Nephron (organoid): Measurements from ENCODE around the gene POLL.

Source experiments
- H3K27ac Mint-ChIP-seq, 3 experiments: 2 replicates each; pipeline ENCODE4 v1.8.0; 2020; ENCODE audit warnings: mixed read lengths in 3 of 3, mild to moderate bottlenecking in 2 of 3, moderate library complexity in 1 of 3
- H3K27me3 Mint-ChIP-seq: 2 replicates; pipeline ENCODE4 v1.8.0; 2021; ENCODE audit warnings: low read depth, mild to moderate bottlenecking, moderate library complexity, mixed read lengths
- H3K36me3 Mint-ChIP-seq: 2 replicates; pipeline ENCODE4 v1.8.0; 2020; ENCODE audit warnings: low read depth, mixed read lengths
- H3K4me1 Mint-ChIP-seq: 2 replicates; pipeline ENCODE4 v1.8.0; 2020; ENCODE audit warnings: mixed read lengths
- H3K4me3 Mint-ChIP-seq, 3 experiments: 2 replicates each; pipeline ENCODE4 v1.8.0; 2020; ENCODE audit warnings: mild to moderate bottlenecking in 3 of 3, mixed read lengths in 3 of 3, moderate library complexity in 2 of 3
- H3K9me3 Mint-ChIP-seq: 2 replicates; pipeline ENCODE4 v1.8.0; 2020; ENCODE audit warnings: mixed read lengths
- CTCF ChIP-seq, 3 experiments: fragments of 200-600 bp; sonication (generic); IDR thresholded peaks; one replicate each; pipeline ENCODE4 v1.5.0; 2021; ENCODE audit warnings: antibody characterized with exemption in 3 of 3; ENCODE audit not compliant: unreplicated experiment in 3 of 3

The POLL gene

GRCh38 chr10:101585841-101586240 is 2.2 kb downstream of the POLL start:
- no peak for TF ChIP-seq CTCF (IDR thresholded peaks at IDR 0.05; ENCODE audit: unreplicated experiment in 3 of 3)
- no peaks in the 10 kb centered on the region for H3K27me3 Mint-ChIP-seq
- peak overlapping the region in 2 of 3 experiments; percentile 59 to 66 for H3K4me3 Mint-ChIP-seq
- peaks cover 22% of the 10 kb centered on the region for H3K36me3 Mint-ChIP-seq
- no peak overlapping the region for H3K27ac Mint-ChIP-seq
- no peaks in the 10 kb centered on the region for H3K9me3 Mint-ChIP-seq
- H3K4me1 Mint-ChIP-seq: peaks cover 28% of the 10 kb centered on the region

- H3K36me3 Mint-ChIP-seq: peaks cover 30% of the 10 kb centered on the region
- H3K4me3 Mint-ChIP-seq: no peak overlapping the region
- no peaks in the 10 kb centered on the region for H3K9me3 Mint-ChIP-seq
These were observed 7.3 kb downstream of the POLL start for GRCh38 chr10:101580486-101581399.

GRCh38 chr10:101579516-101579870 is 8.6 kb downstream of the POLL start:
- Mint-ChIP-seq H3K27ac (no peak overlapping the region), H3K27me3 (peaks cover 3% of the 10 kb centered on the region), H3K4me3 (no peak overlapping the region), H3K36me3 (peaks cover 24% of the 10 kb centered on the region), H3K9me3 (no peaks in the 10 kb centered on the region), H3K4me1 (no peaks in the 10 kb centered on the region)
- TF ChIP-seq CTCF (IDR thresholded peaks at IDR 0.05; ENCODE audit: unreplicated experiment in 3 of 3): no peak

More at GRCh38 chr10:101580486-101581399, 7.3 kb downstream of the POLL start:
- Mint-ChIP-seq H3K27me3 (peaks cover 3% of the 10 kb centered on the region), H3K4me1 (no peaks in the 10 kb centered on the region), H3K27ac (no peak overlapping the region)
- TF ChIP-seq CTCF (IDR thresholded peaks at IDR 0.05; ENCODE audit: unreplicated experiment in 3 of 3): no peak

- no peaks in the 10 kb centered on the region for H3K4me1 Mint-ChIP-seq
- H3K36me3 Mint-ChIP-seq: peaks cover 21% of the 10 kb centered on the region
- H3K27ac Mint-ChIP-seq: no peak overlapping the region
- no peak overlapping the region for H3K4me3 Mint-ChIP-seq
- H3K27me3 Mint-ChIP-seq: peaks cover 3% of the 10 kb centered on the region
- TF ChIP-seq CTCF (IDR thresholded peaks at IDR 0.05; ENCODE audit: unreplicated experiment in 3 of 3): no peak
- no peaks in the 10 kb centered on the region for H3K9me3 Mint-ChIP-seq
These were observed 9.1 kb downstream of the POLL start for GRCh38 chr10:101578803-101579515.

- H3K27me3 Mint-ChIP-seq: peaks cover 3% of the 10 kb centered on the region
- H3K4me1 Mint-ChIP-seq: no peaks in the 10 kb centered on the region
- H3K9me3 Mint-ChIP-seq: no peaks in the 10 kb centered on the region
- H3K27ac Mint-ChIP-seq: peak overlapping the region in 1 of 3 experiments; percentile 74
- peaks cover 16% of the 10 kb centered on the region for H3K36me3 Mint-ChIP-seq
- no peak overlapping the region for H3K4me3 Mint-ChIP-seq
- TF ChIP-seq CTCF (IDR thresholded peaks at IDR 0.05; ENCODE audit: unreplicated experiment in 3 of 3): no peak
These were observed 9.9 kb downstream of the POLL start for GRCh38 chr10:101578192-101578591.
